ENCODE results near the gene XYLT1. TPM values are rescaled to one million over a fixed set of nuclear protein-coding genes. Genes with fewer than 3 reads are reported as not detected.

The XYLT1 gene
- total RNA-seq, 1 experiment from 2014 or later, result not detected

DNA sequence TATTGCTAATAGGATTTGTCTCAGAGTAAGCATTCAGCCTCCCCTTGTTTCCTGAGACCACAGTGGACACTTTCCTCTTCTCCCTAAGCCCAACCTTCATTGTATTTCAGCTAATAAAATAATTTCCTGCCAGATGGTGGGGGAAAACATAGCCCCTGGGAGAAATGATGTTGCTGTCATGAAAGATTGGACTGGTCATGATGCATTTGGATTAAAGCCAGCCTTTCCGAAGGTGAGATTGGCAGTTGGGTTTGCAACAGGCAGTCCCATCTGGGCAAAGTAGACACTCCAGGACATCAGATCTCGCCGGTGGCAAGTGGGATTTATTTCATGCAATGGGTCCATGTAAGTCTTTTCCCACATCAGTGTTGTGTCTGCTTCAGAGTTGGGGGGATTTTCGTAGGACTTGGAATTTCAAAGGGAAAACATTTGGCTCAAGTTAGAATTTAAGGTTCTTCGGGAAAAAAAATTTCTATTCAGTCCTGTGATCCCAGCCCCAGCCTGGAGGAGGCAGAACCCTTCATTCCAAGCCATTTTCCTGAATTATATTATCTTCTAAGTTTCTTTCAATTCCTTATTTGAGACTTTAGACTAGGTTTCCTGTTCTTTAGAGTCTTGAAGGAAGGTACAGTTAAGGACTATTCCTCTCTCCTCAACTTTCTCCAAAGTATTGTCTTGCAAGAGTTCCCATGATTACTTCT is 391.7 kb downstream of the XYLT1 start:
- no peak for DNase-seq
- ATAC-seq, result no peak
- POLR2A ChIA-PET (ENCODE audit: unreplicated experiment), result no interaction called here
- H3K4me3 ChIP-seq (ENCODE audit: low read length), result no peak overlapping the region
- H3K4me2 ChIP-seq (ENCODE audit: low read length), result no peak overlapping the region
- H4K20me1 ChIP-seq (ENCODE audit: low read length), result no peaks in the 10 kb centered on the region
- no peaks in the 10 kb centered on the region for H3K4me1 ChIP-seq (ENCODE audit: insufficient read depth, low read length)
- H3K79me2 ChIP-seq (ENCODE audit: low read length), result no peaks in the 10 kb centered on the region
- intact Hi-C loops (cut with micrococcal nuclease), result no loop called here
- no peak overlapping the region for H2AFZ ChIP-seq (ENCODE audit: low read length)
- no peaks in the 10 kb centered on the region for H3K27me3 ChIP-seq (ENCODE audit: low read length)
- H3K9me2 ChIP-seq (replicated peaks; ENCODE audit: low read length), result no peaks in the 10 kb centered on the region
- no peak overlapping the region for H3K27ac ChIP-seq (ENCODE audit: low read length)
- no peak overlapping the region for H3K9ac ChIP-seq (ENCODE audit: low read length)
- TF ChIP-seq, protein P1, sequence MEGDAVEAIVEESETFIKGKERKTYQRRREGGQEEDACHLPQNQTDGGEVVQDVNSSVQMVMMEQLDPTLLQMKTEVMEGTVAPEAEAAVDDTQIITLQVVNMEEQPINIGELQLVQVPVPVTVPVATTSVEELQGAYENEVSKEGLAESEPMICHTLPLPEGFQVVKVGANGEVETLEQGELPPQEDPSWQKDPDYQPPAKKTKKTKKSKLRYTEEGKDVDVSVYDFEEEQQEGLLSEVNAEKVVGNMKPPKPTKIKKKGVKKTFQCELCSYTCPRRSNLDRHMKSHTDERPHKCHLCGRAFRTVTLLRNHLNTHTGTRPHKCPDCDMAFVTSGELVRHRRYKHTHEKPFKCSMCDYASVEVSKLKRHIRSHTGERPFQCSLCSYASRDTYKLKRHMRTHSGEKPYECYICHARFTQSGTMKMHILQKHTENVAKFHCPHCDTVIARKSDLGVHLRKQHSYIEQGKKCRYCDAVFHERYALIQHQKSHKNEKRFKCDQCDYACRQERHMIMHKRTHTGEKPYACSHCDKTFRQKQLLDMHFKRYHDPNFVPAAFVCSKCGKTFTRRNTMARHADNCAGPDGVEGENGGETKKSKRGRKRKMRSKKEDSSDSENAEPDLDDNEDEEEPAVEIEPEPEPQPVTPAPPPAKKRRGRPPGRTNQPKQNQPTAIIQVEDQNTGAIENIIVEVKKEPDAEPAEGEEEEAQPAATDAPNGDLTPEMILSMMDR (conservative IDR thresholded peaks at IDR 0.05; ENCODE audit: low read depth, low read length), result no peak
- TF ChIP-seq EZH2phosphoT487 (IDR thresholded peaks at IDR 0.05; ENCODE audit: borderline replicate concordance, low read length) (no peak), EZH2 (IDR thresholded peaks at IDR 0.05; ENCODE audit: low read length, unreplicated experiment) (no peak)
- H3F3A ChIP-seq (ENCODE audit: low read length, unreplicated experiment), result no peaks in the 10 kb centered on the region
- H3K9me3 ChIP-seq (ENCODE audit: low read length), result no peaks in the 10 kb centered on the region
- CTCF ChIA-PET, result no interaction called here
- BruUV-seq (replicated peaks), result no TSS peak
- H3K36me3 ChIP-seq (ENCODE audit: low read depth, low read length), result no peaks in the 10 kb centered on the region

DNA sequence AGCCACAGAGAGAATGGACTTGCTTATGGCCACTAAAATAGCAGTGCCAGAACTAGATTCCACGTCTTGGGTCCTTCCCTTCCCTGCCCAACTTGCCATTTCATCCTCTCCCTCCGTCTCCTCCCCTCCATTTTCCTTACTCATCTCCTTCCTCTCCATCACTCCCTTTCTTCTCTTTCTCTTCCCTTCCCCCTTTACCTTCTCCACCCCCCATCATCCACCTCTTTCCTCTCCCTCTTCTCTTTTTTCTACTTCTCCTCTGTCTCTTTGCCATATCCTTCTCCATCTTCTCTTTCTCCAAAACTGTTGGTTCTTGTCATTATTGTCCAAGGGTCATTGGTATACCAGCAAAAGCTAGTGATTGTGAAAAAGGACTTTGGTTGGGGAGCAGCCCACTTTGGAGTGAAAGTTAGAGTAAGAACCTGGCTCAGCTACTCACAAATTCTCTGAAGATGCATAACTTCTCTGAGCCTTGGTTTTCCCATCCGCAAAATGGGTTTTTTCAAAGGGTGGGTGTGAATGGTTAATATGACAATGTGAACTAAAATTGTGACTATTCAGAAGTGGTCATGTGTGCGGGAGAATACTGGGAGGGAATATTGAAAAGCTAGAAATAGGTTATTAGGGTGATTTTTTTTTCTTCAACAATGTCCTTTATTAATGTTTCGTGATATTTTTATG is 393.8 kb downstream of the XYLT1 start:
- DNase-seq (no peak), ATAC-seq (no peak)
- Histone ChIP-seq H3F3A (ENCODE audit: low read length, unreplicated experiment) (no peaks in the 10 kb centered on the region), H3K27me3 (ENCODE audit: low read length) (no peaks in the 10 kb centered on the region), H3K4me3 (ENCODE audit: low read length) (no peak overlapping the region), H4K20me1 (ENCODE audit: low read length) (no peaks in the 10 kb centered on the region), H2AFZ (ENCODE audit: low read length) (no peak overlapping the region), H3K4me1 (ENCODE audit: insufficient read depth, low read length) (no peaks in the 10 kb centered on the region), H3K27ac (ENCODE audit: low read length) (no peak overlapping the region), H3K9ac (ENCODE audit: low read length) (no peak overlapping the region), H3K79me2 (ENCODE audit: low read length) (no peaks in the 10 kb centered on the region), H3K4me2 (ENCODE audit: low read length) (no peak overlapping the region), H3K36me3 (ENCODE audit: low read depth, low read length) (no peaks in the 10 kb centered on the region), H3K9me3 (ENCODE audit: low read length) (no peaks in the 10 kb centered on the region), H3K9me2 (replicated peaks; ENCODE audit: low read length) (no peaks in the 10 kb centered on the region)
- TF ChIP-seq EZH2phosphoT487 (IDR thresholded peaks at IDR 0.05; ENCODE audit: borderline replicate concordance, low read length) (no peak), EZH2 (IDR thresholded peaks at IDR 0.05; ENCODE audit: low read length, unreplicated experiment) (no peak)
- TF ChIP-seq, protein P1 (conservative IDR thresholded peaks at IDR 0.05; ENCODE audit: low read depth, low read length), result no peak
- CTCF ChIA-PET, result no interaction called here
- intact Hi-C loops (cut with micrococcal nuclease), result no loop called here
- BruUV-seq (replicated peaks), result no TSS peak
- POLR2A ChIA-PET (ENCODE audit: unreplicated experiment), result no interaction called here
